ENCODE measurements around the gene ZMIZ1.

ZMIZ1 gene

GRCh38 chr10:79052291-79053080, 16.3 kb upstream of the ZMIZ1 start:
- DNase-seq (ENCODE audit: low read depth): no peak

- DNase-seq (ENCODE audit: low read depth): no peak
Observed at GRCh38 chr10:79053081-79053434, 15.7 kb upstream of the ZMIZ1 start.

- no peak for DNase-seq (ENCODE audit: low read depth)
Observed at GRCh38 chr10:79053481-79054202, 15.1 kb upstream of the ZMIZ1 start.

GRCh38 chr10:79054203-79055099, 14.3 kb upstream of the ZMIZ1 start:
- no peak for DNase-seq (ENCODE audit: low read depth)

GRCh38 chr10:79055100-79055782, 13.5 kb upstream of the ZMIZ1 start:
- no peak for DNase-seq (ENCODE audit: low read depth)

GRCh38 chr10:79055892-79056291, 12.9 kb upstream of the ZMIZ1 start:
- no peak for DNase-seq (ENCODE audit: low read depth)

- no peak for DNase-seq (ENCODE audit: low read depth)
Observed at GRCh38 chr10:79056361-79056735, 12.4 kb upstream of the ZMIZ1 start.

GRCh38 chr10:79056736-79057391, 11.9 kb upstream of the ZMIZ1 start:
- no peak for DNase-seq (ENCODE audit: low read depth)

- DNase-seq (ENCODE audit: low read depth): no peak
Observed at GRCh38 chr10:79057481-79058275, 11.1 kb upstream of the ZMIZ1 start.

- no peak for DNase-seq (ENCODE audit: low read depth)
Observed at GRCh38 chr10:79058899-79059841, 9.6 kb upstream of the ZMIZ1 start.

- no peak for DNase-seq (ENCODE audit: low read depth)
Observed at GRCh38 chr10:79059859-79060379, 8.8 kb upstream of the ZMIZ1 start.

- DNase-seq (ENCODE audit: low read depth): no peak
Observed at GRCh38 chr10:79060641-79061255, 8.0 kb upstream of the ZMIZ1 start.

- no peak for DNase-seq (ENCODE audit: low read depth)
Observed at GRCh38 chr10:79061441-79062315, 7.1 kb upstream of the ZMIZ1 start.

- no peak for DNase-seq (ENCODE audit: low read depth)
Observed at GRCh38 chr10:79063071-79063491, 5.7 kb upstream of the ZMIZ1 start.

GRCh38 chr10:79063661-79064492, 4.9 kb upstream of the ZMIZ1 start:
- DNase-seq (ENCODE audit: low read depth): no peak

GRCh38 chr10:79065091-79065551, 3.6 kb upstream of the ZMIZ1 start:
- no peak for DNase-seq (ENCODE audit: low read depth)

GRCh38 chr10:79065853-79066252, 2.9 kb upstream of the ZMIZ1 start:
- no peak for DNase-seq (ENCODE audit: low read depth)

Data from non-pigmented ciliary epithelial cell (primary cell).